OCI-LY1 (cell line): ENCODE measurements around the gene DPH6.

Source experiments
- H2AFZ ChIP-seq: fragments of 200-600 bp; sonication (generic), shearing (Covaris generic); 2 replicates; pipeline ENCODE4 v1.6.0; 2014; ENCODE audit warnings: antibody characterized with exemption, mild to moderate bottlenecking, low read length
- H3F3A ChIP-seq: fragments of 200-600 bp; sonication (generic), shearing (Covaris generic); 2 replicates; pipeline ENCODE4 v1.6.0; 2014; ENCODE audit warnings: mild to moderate bottlenecking, antibody characterized with exemption, low read length, moderate library complexity; ENCODE audit not compliant: insufficient read depth
- H3K27ac ChIP-seq: fragments of 200-600 bp; sonication (generic); 2 replicates; pipeline ENCODE4 v1.5.1; 2014; ENCODE audit warnings: low read length, mixed run types, mild to moderate bottlenecking, low read depth; ENCODE audit not compliant: poor library complexity, severe bottlenecking
- H3K27me3 ChIP-seq: fragments of 200-600 bp; sonication (generic); 2 replicates; pipeline ENCODE4 v1.6.0; 2014; ENCODE audit warnings: antibody characterized with exemption, mild to moderate bottlenecking, low read length, moderate library complexity; ENCODE audit not compliant: insufficient read depth
- H3K36me3 ChIP-seq: fragments of 200-600 bp; sonication (generic); 2 replicates; pipeline ENCODE4 v1.6.1; 2014; ENCODE audit warnings: mild to moderate bottlenecking, antibody characterized with exemption, low read length, moderate library complexity, mixed read lengths; ENCODE audit not compliant: insufficient read depth
- H3K4me1 ChIP-seq: fragments of 200-600 bp; sonication (generic); 2 replicates; pipeline ENCODE4 v1.5.1; 2014; ENCODE audit warnings: mild to moderate bottlenecking, low read length, moderate library complexity; ENCODE audit not compliant: insufficient read depth, severe bottlenecking
- H3K4me2 ChIP-seq: fragments of 200-600 bp; sonication (generic), shearing (Covaris generic); 2 replicates; pipeline ENCODE4 v1.6.1; 2014; ENCODE audit warnings: low read length
- H3K4me3 ChIP-seq: fragments of 200-600 bp; sonication (generic); 2 replicates; pipeline ENCODE4 v1.5.1; 2014; ENCODE audit warnings: low read length, low read depth, mild to moderate bottlenecking, mixed read lengths; ENCODE audit not compliant: poor library complexity, severe bottlenecking
- H3K79me2 ChIP-seq: fragments of 200-600 bp; shearing (Covaris generic); 2 replicates; pipeline ENCODE4 v1.6.1; 2016; ENCODE audit warnings: mixed run types, low read length, mixed read lengths; ENCODE audit not compliant: insufficient read depth
- H3K9ac ChIP-seq: fragments of 200-600 bp; sonication (generic), shearing (Covaris generic); 2 replicates; pipeline ENCODE4 v1.6.1; 2014; ENCODE audit warnings: mild to moderate bottlenecking, low read length, mixed read lengths
- H3K9me2 ChIP-seq: fragments of 200-600 bp; sonication (generic), shearing (Covaris generic); 2 replicates; pipeline ENCODE4 v1.6.1; 2014; ENCODE audit warnings: low read depth, mild to moderate bottlenecking, low read length, mixed read lengths
- H3K9me3 ChIP-seq: fragments of 200-600 bp; shearing (Covaris generic); 2 replicates; pipeline ENCODE4 v1.6.1; 2014; ENCODE audit warnings: low read length, mixed read lengths
- H4K20me1 ChIP-seq: fragments of 200-600 bp; sonication (generic), shearing (Covaris generic); 2 replicates; pipeline ENCODE4 v1.6.0; 2016; ENCODE audit warnings: mild to moderate bottlenecking, low read length; ENCODE audit not compliant: insufficient read depth
- CTCF ChIP-seq: fragments of 200-600 bp; sonication (generic), shearing (Covaris generic); IDR thresholded peaks from 2 replicates; pipeline ENCODE4 v1.5.1; 2017; ENCODE audit warnings: mild to moderate bottlenecking, antibody characterized with exemption, low read length, moderate library complexity, mixed read lengths
- EZH2 ChIP-seq: fragments of 200-600 bp; sonication (generic), shearing (Covaris generic); IDR thresholded peaks from 2 replicates; pipeline ENCODE4 v1.8.0; 2017; ENCODE audit warnings: borderline replicate concordance, mixed run types, mild to moderate bottlenecking, antibody characterized with exemption, low read length, moderate library complexity, mixed read lengths

The DPH6 gene

GRCh38 chr15:35431281-35431680 lies 114.7 kb downstream of the DPH6 start:
- H3K79me2 ChIP-seq: no peaks in the 10 kb centered on the region
- no peaks in the 10 kb centered on the region for H4K20me1 ChIP-seq
- H2AFZ ChIP-seq: no peak overlapping the region
- no peaks in the 10 kb centered on the region for H3K4me1 ChIP-seq
- no peaks in the 10 kb centered on the region for H3K27me3 ChIP-seq
- no peaks in the 10 kb centered on the region for H3K36me3 ChIP-seq
- H3K4me3 ChIP-seq: no peak overlapping the region
- H3K27ac ChIP-seq: no peak overlapping the region
- no peak overlapping the region for H3K9ac ChIP-seq
- TF ChIP-seq CTCF (no peak), EZH2 (no peak)
- H3K9me3 ChIP-seq: 0 out of 2 replicates have a peak, but pooled peaks cover 2% of the 10 kb centered on the region
- no peak overlapping the region for H3K4me2 ChIP-seq
- H3F3A ChIP-seq: no peaks in the 10 kb centered on the region
- H3K9me2 ChIP-seq: no peaks in the 10 kb centered on the region

GRCh38 chr15:35430301-35430700 lies 115.7 kb downstream of the DPH6 start:
- Histone ChIP-seq H3K36me3 (no peaks in the 10 kb centered on the region), H3K27ac (no peak overlapping the region), H4K20me1 (no peaks in the 10 kb centered on the region), H3K9me2 (no peaks in the 10 kb centered on the region), H3K4me1 (no peaks in the 10 kb centered on the region), H3F3A (no peaks in the 10 kb centered on the region), H3K4me2 (no peak overlapping the region), H3K79me2 (no peaks in the 10 kb centered on the region), H3K4me3 (no peak overlapping the region), H2AFZ (no peak overlapping the region), H3K9ac (no peak overlapping the region), H3K9me3 (no peaks in the 10 kb centered on the region), H3K27me3 (no peaks in the 10 kb centered on the region)
- TF ChIP-seq EZH2 (no peak), CTCF (no peak)

- TF ChIP-seq EZH2 (no peak), CTCF (no peak)
- Histone ChIP-seq H3K27ac (no peak overlapping the region), H3K4me2 (no peak overlapping the region), H3K9me2 (no peaks in the 10 kb centered on the region), H3K27me3 (no peaks in the 10 kb centered on the region), H2AFZ (no peak overlapping the region), H3K4me1 (no peaks in the 10 kb centered on the region), H3K79me2 (no peaks in the 10 kb centered on the region), H3K9ac (no peak overlapping the region), H3K4me3 (no peak overlapping the region), H4K20me1 (no peaks in the 10 kb centered on the region), H3K36me3 (no peaks in the 10 kb centered on the region), H3F3A (no peaks in the 10 kb centered on the region), H3K9me3 (no peaks in the 10 kb centered on the region; the same call in 1 of the 2 replicates)
These were observed 118.5 kb downstream of the DPH6 start for GRCh38 chr15:35427496-35427895.
